Jurkat, Clone E6-1 (cell line): Measurements from ENCODE around the gene MACF1.

ENCODE experiments used
- DNase-seq: peaks from one replicate; pipeline ENCODE4 v3.0.0-alpha.2; 2011; ENCODE audit warnings: low read depth, low spot score
- H3K4me3 ChIP-seq: 2 replicates; pipeline ENCODE4 v1.5.1; 2011; ENCODE audit warnings: mild to moderate bottlenecking, low read length, control low read depth, moderate library complexity

Gene MACF1

DNA sequence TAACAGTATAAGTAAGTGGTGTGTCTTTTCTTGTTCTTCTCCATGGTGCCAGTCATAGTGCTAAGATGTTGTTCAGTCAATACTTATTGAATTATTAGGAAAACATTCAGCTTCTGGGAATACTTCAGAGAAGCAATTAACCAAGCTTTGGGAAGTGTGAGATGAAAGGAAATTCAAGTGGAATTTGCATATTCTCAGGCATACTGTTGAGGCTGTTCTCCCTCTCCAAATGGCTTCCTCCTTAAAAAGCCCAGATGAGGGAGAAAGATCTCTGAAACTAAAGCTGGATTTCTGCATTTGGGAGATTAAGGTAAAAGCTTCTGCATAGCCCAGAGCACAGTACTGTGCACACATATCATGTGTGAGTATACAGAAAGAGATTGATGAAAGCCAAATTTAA lies 73.4 kb downstream of the MACF1 start:
- no peak overlapping the region for H3K4me3 ChIP-seq

DNA sequence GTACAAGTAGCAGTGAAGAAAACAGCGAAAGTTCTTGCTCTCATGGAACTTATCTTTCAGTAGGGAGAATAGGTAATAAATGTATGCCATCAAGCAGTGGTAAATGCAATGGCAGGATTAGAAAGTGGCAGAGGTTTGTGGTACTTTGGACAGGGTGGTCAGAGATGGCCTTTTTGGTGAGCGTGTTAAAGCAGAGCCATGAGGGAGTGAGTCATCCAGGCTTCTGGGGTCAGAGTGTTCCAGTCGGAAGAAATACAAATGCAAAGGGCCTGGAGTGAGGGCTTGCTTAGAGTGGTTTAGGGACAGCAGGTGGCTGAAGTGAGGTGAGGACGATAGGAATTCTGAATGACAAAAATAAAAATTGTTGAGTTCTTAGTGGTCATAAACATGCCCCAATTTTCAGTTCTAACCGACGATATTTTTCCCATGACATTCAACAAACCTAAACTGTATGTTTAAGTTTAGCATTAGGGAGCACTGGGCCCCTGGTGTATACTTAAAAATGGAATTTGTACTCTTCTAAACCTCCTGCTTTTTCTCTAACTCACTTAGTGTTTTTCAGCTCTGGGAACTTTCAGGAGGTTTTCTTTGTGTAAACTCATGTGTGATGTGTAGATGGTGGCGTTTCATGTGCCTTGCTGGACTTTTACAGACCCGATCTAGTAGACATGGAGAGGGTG lies 78.2 kb downstream of the MACF1 start:
- no peak for DNase-seq
- H3K4me3 ChIP-seq = no peak overlapping the region

More for the DNA sequence above, 73.4 kb downstream of the MACF1 start:
- no peak for DNase-seq

DNA sequence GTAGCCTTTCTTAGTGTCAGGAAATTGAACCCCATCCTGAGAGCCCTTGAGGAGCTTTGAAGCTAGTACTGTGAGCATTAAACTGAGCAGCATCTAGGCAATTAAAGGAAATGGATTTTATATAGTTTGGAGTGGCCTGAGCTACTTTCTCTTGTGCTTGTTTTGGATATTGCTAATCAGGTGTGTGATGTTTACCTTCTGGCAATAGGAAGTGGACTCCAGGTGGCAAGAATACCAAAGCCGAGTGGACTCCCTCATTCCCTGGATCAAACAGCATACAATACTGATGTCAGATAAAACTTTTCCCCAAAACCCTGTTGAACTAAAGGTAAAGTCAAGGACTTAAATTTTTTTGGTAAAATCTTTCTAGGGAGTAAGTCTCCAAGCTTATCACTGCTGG lies 79.4 kb downstream of the MACF1 start:
- DNase-seq = no peak
- no peak overlapping the region for H3K4me3 ChIP-seq

DNA sequence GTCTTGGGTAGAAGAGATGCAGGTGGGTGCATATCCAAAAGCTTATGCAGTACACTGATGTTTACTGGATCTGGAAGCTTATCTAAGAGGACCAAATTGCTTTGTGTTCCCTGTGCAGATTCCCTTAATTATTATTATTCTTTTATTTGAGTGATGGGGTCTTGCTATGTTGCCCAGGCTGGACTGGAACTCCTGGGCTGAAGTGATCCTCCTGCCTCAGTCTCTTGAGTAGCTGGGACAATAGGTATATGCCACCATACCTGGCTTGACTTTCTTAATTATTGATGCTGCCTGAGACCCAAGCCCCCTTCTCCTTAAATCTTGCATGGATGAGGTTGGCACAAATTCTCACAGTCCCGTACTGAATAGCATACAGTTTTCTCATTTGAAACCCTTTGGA lies 83.0 kb downstream of the MACF1 start:
- no peak overlapping the region for H3K4me3 ChIP-seq
- no peak for DNase-seq

DNA sequence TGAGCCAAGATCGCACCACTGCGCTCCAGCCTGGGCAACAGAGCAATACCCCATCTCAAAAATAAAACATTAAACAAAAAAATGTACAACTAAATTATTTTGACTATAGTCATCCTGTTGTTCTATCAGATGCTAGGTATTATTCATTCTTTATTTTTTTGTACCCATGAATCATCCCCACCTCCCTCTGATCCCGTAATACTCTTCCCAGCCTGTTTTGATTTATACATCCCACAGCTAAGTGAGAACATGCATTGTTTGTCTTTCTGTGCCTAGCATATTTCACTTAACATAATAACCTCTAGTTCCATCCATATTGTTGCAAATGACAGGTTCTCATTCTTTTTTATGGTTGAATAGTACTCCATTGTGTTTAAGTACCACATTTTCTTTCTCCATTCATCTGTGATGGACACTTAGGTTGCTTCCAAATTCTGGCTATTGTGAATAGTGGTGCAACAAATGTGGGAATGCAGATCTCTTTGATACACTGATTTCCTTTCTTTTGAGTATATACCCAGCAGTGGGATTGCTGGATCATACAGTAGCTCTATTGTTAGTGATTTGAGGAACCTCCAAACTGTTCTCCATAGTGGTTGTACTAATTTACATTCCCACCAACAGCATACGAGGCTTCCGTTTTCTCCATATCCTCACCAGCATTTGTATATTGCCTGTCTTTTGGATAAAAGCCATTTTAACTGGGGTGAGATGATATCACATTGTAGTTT lies 84.4 kb downstream of the MACF1 start:
- no peak for DNase-seq
- no peak overlapping the region for H3K4me3 ChIP-seq

DNA sequence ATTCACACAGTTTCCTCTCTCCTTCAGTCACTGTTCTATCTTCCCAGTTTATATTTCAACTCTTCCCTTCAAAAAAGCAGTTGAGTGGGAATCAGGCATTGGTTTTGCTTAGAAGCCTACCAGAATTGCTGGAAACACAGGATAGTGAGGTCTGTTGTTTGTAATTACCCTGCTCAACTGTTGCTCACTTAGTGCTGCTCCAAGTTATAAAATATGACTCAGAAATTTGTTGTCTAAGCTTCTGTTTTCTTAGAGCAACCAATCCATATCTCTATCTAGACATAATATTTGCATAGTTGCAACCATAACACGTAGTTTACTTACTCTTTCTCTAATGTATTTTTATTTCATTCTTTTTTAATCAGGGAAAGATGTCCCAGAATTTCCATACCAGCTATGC lies 87.9 kb downstream of the MACF1 start:
- H3K4me3 ChIP-seq = no peak overlapping the region
- DNase-seq = no peak

DNA sequence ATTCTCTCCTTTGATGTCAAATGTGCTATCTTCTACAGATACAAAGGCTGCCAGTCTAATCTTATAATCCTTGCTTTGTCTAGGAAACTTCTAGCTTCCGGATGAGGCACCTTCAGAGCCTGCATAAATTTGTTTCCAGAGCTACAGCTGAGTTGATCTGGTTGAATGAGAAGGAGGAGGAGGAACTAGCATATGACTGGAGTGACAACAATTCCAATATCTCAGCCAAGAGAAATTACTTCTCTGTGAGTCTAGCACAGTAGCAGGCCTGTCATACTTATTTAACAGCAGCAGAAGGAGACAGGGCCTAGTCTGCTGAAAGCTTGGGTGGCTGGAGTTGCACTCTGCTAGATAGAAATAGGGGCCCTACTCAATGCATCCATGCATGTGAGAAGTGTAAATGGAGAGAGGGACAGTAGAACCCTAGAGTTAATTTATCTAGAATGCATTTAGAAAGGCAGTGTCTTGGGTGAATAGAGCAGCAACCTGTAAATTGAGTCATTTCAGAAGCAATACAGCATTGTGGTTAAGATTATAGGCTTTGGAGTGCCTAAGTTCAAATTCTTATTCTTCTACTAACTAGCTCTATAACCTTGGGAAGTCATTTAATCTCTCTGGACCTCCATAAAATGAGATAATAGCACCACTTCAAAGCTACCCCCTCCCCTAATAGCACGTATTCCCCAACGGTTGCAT lies 89.0 kb downstream of the MACF1 start:
- no peak for DNase-seq

DNA sequence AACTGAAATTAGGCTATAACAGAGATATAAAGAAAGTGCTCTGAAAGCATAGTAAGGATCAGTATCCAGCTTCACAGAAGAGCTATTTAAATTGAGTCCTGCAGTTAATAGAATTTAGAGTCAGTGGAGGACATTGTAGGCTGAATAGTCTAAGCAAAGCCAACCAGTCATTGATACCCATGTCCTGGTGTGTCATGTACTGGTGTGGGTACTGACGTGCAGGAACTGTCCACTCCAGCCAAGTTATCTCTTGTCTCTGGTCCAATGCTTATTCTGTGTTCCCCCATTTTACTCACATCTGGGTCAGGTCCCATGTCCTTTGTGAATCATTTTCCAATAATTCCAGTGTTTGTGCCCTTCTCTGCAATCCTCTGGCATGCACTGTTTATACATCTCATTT lies 90.0 kb downstream of the MACF1 start:
- no peak for DNase-seq
- H3K4me3 ChIP-seq = no peak overlapping the region

More for the DNA sequence above, 89.0 kb downstream of the MACF1 start:
- no peak overlapping the region for H3K4me3 ChIP-seq

DNA sequence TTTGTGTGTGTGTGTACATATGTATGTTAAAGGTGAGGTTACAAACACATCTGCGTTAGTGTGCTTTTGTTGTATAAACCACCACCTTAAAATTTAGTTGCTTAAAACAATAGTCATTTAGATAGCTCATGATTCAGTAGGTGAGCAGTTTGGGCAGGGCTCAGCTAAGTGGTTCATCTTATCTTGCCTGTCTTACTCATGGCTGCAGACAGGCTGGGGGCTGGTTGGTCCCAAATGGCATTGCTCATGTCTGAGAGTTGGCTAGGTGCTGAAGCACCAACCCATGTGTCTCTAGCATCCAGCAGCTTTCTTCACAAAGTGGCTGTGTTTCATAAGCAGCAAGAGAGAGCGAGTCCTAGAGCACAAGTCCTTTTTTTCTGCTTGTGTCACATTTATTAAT lies 91.4 kb downstream of the MACF1 start:
- no peak overlapping the region for H3K4me3 ChIP-seq
- DNase-seq = no peak

DNA sequence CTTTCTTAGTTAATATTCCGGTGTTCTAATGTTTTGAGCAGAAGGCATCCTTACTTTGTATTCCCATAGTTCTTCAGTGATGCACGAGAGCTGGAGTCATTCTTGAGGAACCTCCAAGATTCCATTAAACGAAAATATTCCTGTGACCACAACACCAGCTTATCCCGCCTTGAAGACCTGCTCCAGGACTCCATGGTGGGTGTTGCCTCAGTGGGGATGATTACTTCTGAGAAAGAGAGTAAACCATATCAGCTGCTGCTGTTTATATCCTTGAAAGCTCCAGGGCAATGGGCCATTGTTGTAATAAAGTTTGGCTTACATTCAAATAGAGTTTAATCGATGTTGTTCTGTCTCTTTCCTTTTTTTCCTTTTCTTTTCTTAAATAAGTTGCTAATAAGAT lies 93.1 kb downstream of the MACF1 start:
- H3K4me3 ChIP-seq = no peak overlapping the region
- no peak for DNase-seq

DNA sequence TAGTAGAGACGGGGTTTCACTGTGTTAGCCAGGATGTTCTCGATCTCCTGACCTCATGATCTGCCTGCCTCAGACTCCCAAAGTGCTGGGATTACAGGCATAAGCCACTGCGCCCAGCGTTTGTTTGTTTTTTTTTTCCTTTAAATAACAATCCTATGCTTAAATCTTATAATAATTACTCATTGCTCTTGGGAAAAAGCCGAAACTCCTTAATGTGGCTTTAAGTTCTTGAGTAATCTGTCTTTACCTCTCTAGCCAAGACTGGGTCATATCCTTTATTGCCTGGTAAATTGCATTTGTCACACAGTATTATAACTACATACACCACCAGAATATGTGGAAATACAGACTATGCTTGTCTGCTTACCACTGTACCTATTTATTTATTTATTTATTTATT lies 97.1 kb downstream of the MACF1 start:
- no peak for DNase-seq
- no peak overlapping the region for H3K4me3 ChIP-seq

DNA sequence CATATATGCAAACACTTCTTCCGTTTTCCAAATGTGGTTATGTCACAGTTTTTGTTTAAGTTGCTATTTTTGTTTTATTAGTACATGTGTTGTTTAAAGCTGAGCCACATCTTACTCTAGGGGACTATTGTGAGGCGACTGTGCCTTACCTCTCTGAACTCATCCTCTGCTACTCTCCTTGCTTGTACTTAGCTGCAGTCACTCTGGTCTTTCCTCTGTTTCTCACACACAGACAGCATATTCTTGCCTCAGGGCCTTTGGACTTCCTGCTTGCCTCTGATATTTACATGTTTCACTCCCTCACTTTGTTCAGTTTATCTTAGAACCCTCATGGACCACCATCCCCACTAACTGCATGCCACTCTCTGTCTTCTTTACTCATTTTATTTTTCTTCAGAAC lies 101.1 kb downstream of the MACF1 start:
- no peak for DNase-seq
- H3K4me3 ChIP-seq = no peak overlapping the region

DNA sequence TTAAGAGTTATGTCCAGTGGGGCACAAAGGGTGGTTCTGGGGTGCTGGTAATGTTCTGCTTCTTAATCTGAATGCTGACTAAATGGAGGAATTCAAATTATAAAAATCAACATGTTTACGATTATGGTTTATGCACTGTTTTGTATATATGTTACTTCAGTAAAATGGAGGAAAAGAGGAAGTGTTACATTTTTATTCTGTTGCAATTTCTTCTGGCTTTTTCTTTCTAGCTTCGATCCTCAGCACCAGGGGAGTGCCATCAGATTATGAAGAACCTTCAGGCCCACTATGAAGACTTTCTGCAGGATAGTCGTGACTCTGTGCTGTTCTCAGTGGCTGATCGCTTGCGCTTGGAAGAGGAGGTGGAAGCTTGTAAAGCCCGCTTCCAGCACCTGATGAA lies 105.5 kb downstream of the MACF1 start:
- DNase-seq = no peak
- no peak overlapping the region for H3K4me3 ChIP-seq

DNA sequence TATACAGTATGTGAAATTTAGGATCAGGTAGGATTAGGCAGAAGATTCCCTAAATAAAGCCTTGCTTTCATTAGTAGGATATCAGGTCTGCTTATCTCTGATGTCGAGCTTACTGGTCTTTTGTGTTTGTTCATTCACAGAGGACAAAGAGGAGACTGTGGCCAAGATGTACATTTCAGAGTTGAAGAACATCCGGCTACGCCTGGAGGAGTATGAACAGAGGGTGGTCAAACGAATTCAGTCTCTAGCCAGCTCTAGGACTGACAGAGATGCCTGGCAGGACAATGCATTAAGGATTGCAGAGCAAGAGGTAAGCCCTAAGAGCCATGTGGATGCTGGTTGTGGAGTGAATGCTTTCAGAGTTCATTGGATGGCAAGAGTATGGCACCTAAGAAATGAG lies 106.2 kb downstream of the MACF1 start:
- no peak overlapping the region for H3K4me3 ChIP-seq
- DNase-seq = no peak

DNA sequence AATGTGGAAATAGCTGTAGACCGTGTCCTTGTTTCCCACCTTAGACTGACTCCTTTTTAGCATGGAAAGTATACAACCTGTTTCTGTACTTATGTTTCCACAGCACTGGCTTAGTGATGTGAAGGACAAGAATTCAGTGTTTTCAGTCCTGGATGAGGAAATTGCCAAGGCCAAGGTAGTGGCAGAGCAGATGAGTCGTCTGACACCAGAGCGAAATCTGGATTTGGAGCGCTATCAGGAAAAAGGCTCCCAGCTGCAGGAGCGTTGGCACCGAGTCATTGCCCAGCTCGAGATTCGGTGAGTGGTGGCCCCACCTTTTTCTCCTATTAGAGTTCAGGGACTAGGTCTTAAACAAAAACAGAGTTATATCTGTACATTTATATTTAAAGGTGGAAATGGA lies 112.6 kb downstream of the MACF1 start:
- no peak for DNase-seq
- H3K4me3 ChIP-seq = no peak overlapping the region

DNA sequence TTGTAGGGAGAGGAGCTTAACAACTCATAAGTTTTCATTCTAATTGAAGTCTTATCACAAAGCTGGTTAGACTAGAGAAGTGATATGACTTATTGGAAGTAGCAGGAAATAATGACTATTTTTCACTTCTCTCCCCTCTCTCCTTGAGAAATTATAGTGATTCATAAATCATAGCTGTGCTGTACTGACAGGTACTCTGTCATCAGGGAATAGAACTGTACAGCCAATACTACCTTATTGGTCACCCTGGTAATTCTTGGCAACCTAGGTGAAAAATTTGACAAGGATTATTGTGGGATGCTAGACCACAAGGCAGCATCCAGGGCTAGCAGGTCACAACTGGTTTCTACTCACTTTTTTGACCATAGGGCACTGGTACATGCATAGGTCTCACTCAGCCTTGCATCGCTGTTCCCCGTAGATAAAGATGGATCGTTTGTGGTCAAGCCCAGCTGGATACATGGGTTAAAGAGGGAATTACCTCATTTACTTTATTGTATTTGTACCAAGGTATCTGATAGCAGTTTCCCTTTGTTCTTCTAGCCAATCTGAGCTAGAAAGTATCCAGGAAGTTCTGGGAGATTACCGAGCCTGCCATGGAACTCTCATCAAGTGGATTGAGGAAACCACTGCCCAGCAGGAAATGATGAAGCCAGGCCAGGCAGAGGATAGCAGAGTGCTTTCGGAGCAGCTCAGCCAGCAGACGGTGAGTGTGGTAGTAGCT lies 113.6 kb downstream of the MACF1 start:
- no peak for DNase-seq
- no peak overlapping the region for H3K4me3 ChIP-seq

DNA sequence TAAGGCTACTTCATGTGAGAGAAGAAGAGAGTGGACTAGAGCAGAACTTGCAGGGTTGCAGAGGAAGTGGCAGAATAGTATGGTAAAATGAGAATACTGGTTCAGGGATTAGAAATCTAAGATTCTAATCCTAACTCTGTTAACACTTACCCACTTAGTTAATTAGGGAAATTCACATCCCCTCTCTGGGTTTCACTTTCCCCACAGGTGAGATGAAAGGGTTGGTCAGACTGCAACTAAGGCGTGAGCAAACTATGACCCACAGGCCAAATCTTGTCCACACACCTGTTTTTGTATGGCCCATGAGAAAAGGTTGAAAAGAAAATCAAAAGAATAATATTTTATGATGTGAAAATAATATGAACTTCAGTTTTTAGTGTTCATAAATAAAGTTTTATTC lies 117.5 kb downstream of the MACF1 start:
- H3K4me3 ChIP-seq = no peak overlapping the region

DNA sequence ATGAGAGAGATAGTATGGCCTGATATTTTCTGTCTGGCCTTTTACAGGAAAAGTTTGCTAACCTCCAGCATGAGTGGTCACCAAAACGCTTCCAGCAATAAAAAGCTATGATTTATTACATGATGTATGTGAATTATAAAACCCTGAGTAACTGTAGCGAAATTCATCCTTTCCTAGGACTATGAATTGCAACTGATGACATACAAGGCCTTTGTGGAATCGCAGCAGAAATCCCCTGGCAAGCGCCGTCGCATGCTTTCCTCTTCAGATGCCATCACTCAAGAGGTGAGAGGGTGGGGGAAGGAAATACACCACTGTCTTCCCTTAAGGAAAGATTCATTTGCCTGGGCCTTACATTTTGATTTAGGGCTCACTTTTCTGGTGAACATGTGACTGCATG lies 117.9 kb downstream of the MACF1 start:
- H3K4me3 ChIP-seq = no peak overlapping the region
- no peak for DNase-seq

More for the DNA sequence above, 117.5 kb downstream of the MACF1 start:
- DNase-seq = no peak

DNA sequence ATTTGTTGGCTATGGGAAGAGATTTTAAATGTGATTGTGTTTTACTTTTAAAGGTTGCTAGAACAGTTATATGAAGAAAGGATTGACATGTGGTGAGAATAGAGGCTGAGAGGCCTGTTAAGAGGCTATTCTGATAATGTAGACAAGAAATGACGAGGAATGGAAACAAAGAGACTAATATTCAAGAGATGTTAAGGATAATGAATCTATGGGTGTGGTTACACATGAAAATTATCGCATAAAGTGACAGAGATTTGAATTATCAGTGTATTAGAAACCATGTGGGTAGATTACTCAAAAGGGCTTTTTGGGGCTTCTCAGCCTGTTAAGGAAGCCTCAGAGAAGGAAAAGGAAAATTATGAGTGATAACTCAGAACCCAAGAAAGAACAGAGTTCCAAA lies 120.4 kb downstream of the MACF1 start:
- DNase-seq = no peak
- H3K4me3 ChIP-seq = no peak overlapping the region

DNA sequence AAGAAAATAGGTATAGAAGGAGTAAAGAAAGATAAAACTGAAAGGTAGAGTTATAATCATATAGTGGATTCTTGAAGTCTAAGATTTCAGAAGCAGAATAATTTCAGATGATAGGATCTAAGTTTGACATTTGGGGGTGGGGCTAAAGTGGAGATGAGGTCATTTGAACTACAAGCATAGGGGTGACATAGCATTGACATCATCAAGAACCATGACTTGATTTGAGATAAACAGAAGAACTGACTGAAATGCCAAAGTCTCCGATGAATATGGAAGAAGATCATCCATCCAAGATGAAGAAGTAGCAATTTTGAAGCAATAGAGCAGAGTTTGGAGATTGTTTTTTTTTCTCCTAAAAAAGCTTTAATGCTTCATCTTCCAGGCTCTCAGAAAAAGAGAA lies 122.3 kb downstream of the MACF1 start:
- no peak overlapping the region for H3K4me3 ChIP-seq
- no peak for DNase-seq
